GM18519 (cell line): ENCODE measurements around the gene OVAAL.
"Not testable (repeated sequence)": the region's sequence is repeated elsewhere in the genome, so short reads cannot be mapped to it uniquely, and the experiment has no call there.

Experiments used
- ATAC-seq: cut with Tn5 transposase; IDR thresholded peaks from one replicate; pipeline ENCODE4 v1.9.1; 2021; ENCODE audit warnings: mild to moderate bottlenecking, moderate library complexity; ENCODE audit not compliant: unreplicated experiment, low FRiP score

The OVAAL gene

DNA sequence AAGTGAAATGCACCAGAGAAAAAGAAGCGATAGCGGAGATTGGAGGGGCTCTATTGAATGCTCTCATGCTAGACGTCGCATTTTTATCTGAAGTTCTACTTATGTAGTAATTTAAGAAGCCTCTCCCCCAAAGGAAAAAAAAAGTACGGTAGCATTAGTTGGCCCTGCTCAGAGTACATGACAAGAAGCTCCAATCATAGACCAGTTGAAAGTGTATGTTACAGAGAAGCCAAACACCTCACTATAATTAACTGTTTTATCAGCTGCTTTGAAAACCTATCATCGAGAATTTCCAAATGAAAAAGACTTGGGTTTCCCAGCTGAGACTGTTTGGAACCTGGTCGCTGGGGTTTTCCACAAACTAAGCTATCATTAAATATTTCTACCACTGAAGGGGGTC lies 19.6 kb upstream of the OVAAL start:
- ATAC-seq, result no peak

DNA sequence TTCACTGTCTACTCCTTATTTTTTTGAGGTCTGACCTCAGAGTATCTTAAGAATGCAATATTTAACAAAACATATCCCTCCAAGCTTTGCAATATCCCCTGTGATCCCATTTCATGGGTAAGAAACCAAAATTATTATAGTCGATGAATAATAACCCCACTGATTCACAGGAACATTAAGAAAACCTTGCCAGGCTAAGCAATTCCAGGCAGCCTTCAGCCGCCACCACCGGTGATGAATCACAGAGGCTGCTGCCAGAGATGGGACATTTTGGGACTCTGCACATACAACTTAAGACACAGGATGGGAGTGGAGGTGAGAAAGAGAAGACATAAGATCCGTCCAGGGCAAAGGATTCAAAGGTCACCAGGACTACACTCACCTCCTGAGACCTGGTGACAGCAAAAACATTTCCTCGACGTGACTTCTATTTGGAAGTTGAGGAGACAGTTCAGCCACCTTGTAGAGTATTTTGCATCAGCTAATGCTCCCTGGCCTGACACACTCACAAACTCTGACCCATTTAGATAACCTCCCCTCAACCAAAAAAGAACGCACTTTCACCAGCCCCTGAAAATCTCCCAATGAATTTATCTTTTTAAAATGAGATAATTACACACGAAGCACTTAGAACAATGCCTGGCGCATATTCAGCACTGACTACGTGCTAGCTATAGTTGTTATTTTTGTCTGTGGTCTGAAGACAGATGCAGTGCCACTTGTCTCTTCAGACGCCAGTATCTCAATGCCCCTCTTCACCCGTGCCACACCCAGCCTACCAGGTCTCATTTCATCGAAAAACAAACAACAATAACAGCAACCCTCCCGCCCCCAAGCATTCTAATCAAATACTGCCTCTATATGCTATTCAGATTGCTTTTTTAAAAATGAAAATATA lies 17.8 kb upstream of the OVAAL start:
- no peak for ATAC-seq

DNA sequence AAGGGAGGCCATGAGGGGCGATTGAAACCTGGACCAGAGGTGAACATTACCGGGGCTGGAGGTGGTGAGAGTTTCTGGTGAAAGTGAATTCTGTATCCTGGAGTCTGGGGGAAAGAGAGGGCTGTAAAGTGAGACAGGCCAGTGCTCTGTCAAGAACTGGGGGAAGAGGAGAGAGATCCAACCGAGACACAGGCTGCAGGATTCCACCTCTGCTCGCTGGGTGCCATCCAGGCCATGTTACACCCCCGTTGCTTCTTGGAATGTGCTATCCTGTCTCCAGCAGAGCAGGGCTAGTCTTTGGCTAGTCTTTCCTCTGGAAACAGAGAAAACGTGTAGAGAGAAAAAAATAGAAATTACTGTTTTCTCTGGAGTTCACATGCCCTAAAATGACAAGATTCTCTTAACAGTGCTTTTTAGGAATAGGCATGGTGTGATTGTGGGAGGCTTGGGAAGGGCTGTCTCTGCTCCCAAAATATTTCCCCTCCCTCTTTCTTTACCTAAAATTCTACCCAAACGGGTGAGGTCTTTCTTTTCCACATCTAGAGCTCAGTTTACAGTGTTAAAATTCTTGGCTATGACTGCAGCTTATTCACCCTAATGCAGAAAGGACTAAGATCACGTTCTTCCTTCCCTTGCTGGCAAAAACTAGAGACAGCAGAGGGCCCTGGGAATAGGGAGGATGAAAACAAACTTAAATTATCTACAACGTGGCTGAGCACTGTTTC lies 16.5 kb upstream of the OVAAL start:
- no peak for ATAC-seq

DNA sequence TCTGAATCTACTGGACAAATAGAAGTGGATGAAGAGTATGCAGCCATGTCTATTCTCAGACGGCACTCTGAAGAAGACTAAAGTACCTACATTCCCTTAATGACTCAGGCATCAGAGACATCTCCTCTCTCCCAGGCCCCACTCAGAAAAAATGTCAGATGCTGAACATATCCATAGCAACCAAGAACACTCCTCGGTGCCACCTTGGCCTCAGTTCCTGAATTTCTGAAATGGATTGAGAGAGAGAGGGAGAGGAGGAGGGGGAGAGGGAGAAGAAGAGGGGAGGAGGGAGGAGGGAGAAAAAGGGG lies 16.0 kb upstream of the OVAAL start:
- ATAC-seq, result no peak

DNA sequence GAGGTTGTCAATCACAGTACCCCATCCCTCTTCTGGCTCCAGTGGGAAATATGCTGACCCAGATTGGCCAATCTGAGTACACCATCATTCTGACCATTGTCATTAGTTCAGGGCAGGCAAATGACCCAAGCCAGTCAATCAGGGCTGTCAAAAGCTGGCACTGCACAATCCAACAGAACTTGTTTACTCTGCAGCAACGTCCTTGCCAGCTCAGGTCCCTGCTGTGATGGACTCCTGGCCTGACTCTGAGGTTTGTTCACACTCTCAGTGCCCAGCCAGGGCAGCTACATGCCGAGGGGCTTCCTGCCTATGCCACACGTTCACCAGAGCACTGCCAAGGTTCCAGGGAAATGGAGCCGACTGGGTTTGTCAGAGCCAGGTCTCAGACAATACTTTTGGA lies 14.7 kb upstream of the OVAAL start:
- no peak for ATAC-seq

DNA sequence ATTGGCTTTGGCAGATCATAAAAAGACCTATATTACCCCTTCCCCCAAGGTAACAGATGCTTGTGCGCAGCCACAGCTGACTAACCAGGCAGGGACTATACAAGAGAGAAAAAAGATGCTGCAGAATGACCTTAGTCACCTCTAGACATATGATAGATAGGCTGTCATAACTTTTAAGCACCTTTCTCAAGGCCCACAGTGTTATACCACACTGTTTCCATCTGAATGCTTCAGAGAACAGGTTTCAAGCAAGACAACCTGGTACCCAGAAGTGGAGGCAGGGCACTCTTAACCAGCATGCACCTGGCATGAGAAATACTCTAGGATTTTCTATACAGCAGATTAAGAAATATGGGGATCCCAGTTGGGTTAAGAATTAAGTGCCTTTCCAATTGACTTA lies 12.8 kb upstream of the OVAAL start:
- ATAC-seq, result no peak

DNA sequence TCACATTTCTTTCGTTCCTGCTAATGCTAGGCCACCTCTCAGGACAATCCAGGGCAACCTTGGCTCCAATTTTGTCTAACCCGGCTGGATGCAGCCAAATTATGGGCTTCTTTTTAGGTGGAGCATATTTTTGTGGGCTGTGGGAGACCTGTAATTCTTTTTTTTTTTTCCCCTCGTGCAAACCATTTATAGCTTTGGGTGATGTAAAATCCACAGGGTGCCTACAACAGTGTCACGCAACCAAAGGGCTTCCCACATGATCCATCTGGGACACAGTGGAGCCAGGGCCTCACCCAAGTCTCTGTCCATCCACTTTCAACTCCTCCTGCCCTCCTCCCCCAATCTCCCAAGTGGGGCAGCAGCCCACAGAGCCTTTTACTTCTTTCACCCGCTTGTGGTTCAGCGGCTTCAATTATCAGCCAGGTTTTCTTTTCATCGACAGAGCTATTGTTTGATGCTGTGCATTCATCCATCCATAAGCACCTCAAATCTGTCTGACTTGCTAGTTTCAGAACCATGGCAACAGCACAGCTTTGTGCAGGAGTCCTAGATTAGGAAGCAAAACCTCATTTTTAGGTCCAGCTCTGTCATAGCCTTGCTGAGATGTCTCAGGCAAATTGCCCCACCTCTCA lies 10.0 kb upstream of the OVAAL start:
- ATAC-seq, result no peak

DNA sequence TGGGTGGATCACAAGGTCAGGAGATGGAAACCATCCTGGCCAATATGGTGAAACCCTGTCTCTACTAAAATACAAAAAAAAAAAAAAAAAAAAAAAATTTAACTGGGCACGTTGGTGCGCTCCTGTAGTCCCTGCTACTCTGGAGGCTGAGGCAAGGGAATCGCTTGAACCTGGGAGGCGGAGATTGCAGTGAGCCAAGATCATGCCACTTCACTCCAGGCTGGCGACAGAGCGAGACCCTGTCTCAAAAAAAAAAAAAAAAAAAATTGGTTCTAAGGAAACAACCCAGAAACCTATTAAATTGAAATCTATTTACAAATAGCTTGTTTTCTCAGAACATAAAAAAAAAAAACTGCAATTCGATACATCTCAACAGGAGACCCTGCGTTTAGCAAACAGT lies 9.0 kb upstream of the OVAAL start:
- ATAC-seq, result not testable (repeated sequence)

DNA sequence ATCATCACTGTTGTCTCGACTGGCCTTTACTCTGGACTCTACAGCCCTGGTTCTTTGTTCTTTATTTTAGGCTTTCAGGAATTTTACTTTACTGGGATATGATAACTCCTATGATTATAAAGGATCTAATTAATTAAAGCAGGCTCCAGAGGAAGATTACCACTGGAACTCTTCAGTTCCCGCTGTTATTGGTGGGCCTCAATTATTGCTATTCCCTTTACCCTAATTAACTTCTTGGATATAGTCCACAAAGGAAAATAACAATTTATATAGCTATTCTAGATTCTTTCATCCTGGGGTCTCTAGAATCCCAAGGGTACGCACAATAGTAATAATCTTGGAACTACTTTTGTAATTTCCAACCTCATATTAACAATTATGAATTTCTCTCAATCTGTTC lies 8.5 kb upstream of the OVAAL start:
- ATAC-seq, result no peak

DNA sequence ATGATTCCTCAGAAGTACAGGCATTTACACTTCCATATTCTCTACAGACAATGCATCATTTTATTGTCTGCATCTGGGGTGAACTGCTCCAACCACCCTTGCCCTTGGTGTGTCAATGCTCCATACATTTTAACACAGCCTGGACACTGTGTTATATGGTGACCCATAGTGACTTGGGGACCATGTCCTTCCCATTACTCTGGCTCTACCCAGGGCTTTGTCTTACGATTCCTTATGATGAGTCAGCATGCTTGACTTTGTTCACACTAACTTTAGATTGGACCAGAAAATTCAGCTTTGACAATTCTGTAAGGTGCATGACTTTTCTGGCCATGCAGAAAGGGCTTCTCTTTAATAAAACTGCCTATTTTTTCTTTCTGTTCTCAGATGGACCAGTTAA lies 6.8 kb upstream of the OVAAL start:
- ATAC-seq, result no peak

DNA sequence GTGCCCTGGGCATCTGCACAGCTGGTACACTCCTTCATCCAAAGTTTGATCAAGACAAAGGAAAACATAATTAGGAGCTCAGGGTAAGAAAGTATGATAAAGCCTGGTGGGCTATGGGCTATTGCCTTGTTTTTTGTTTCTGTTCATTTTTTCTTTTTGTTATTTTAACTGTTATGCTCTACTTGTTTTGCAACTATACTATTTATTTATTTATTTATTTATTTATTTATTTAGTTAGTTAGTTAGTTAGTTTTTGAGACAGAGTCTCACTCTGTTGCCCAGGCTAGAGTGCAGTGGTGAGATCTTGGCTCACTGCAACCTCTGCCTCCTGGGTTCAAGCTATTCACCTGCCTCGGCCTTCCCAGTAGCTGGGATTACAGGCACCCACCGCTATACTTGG lies 5.7 kb upstream of the OVAAL start:
- not testable (repeated sequence) for ATAC-seq

DNA sequence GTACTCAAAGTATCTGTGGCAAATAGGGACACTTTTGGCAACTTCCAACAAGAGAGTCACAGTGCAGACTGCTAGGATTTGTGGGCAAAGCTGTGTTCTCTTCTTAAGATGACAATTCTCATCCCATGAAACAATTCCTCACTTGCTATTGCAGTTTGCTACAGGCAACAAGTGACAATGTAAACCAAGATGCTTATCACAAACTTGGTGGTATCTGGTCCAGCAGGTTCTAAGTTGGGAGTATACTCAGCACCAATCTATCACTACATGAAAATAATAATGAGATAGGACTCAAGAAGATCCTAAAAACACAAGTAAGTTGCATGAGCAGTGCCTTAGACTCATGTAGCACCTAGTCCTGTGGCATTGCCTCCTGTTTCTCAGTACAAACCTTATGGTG lies 3.4 kb upstream of the OVAAL start:
- ATAC-seq, result no peak

DNA sequence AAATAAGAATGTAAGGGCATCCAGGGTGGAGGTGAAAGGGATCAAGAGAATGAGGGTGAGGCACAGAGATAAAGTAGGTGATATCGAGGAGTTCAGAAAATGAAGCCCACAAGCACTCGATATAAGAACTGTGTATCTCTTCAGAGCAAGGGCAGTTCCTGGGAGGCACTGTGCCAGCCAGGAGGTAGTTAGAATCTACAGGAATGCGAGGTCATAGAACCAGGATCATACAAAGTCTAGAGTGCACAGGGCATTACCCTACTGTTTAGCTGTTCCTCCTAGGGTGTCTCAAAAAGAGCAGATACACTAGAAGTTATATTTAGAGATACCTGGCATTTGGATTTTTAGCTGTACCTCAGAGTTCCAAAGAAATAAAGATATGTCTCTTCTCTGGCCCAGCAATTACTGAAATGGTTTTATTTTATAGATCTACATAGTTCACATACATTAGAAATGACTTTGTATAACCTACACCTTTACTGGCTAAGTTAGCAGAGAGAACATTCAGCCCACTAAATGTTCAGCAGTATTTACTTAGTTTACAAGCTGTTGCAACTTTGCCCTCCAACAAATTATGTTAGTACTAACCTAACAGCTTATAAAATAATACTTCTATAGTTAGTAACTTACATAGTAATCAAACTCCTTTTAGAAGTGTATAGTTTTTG lies 1.6 kb downstream of the OVAAL start:
- no peak for ATAC-seq

DNA sequence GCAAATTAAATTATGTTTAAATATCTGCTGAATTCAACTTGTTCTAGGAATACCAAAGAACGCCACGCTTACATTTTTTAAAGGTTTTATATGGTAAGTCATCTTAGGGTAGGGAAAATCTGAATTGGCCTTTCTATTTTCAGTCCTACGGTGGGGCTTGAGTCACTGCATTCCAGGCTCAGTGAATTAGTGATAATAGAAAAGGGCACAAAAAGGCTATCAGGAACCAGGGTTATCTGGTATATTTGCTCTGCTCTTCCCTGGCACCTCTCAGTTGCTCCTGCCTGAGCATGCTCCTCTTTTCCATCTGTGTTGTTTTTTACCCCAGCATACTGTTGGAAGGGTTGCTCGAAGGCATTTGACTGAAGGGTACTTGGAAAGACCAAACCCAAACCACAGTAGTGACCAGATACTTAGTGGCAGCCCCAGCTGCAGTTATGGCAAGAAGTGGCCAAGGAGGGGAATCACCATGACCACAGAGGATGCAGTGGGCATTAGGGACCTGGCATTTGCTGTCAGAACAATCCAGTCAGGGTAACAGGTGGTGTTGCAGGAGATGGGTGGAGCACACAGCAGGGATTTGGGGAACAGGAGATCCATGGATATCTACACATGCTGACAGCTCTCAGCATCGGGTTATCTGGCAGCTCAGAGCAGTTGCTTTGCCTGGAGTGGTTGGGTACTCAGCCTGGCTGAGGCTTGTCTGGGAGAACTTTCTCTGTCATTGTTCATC lies 2.3 kb downstream of the OVAAL start:
- ATAC-seq, result no peak

DNA sequence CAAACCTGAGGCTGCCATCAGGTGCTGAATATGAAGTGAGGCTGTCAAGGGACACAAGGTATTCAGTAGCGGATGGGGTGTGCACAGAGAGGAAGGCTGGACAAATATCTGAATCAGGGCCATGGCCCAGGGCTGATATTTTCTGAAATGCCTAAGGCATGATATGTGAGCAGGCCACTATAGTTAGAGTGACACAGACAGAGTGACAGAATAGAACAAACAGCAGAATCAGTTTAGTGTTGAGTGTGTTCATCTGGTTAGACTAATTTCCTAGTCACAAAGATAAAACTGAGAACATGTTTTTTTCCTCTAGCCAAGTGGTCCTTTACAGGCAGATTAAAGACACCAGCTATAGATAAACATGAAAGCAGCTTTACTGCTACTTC lies 3.9 kb downstream of the OVAAL start:
- no peak for ATAC-seq

DNA sequence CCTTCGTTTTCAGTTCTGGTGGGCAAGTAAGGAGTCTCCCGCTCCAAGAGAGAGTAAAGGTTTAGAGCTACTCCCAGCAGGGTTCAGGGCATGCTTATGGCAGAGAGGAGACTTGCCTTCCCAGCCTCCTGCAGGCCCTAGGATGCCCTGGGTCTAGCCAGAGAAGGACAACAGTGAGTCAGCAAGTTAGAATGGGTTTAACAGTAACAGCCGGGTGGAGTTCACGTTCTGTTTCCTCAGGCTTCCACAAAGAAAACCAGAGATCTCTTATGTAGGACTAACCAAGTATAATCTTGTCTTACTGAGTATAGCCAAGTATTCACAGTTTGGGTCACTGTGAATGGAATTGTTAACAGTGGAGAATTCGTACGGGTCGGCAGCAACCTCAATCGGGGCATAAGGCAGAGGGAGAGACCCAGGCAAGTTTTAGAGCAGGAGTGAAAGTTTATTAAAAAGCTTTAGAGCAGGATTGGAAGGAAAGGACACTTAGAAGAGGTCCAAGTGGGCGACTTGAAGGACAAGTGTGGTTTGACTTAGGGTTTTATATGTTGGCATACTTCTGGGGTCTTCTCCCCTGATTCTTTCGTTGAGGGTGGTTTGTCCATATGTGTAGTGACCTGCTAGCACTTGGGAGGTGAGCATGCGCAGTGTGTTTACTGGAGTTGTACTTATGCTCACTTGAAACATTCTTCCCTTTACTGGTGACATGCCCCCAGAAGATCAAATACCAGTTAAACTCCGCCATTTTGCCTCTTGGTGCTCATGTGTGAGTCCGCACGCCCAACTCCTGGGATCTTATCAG lies 4.5 kb downstream of the OVAAL start:
- ATAC-seq, result no peak

DNA sequence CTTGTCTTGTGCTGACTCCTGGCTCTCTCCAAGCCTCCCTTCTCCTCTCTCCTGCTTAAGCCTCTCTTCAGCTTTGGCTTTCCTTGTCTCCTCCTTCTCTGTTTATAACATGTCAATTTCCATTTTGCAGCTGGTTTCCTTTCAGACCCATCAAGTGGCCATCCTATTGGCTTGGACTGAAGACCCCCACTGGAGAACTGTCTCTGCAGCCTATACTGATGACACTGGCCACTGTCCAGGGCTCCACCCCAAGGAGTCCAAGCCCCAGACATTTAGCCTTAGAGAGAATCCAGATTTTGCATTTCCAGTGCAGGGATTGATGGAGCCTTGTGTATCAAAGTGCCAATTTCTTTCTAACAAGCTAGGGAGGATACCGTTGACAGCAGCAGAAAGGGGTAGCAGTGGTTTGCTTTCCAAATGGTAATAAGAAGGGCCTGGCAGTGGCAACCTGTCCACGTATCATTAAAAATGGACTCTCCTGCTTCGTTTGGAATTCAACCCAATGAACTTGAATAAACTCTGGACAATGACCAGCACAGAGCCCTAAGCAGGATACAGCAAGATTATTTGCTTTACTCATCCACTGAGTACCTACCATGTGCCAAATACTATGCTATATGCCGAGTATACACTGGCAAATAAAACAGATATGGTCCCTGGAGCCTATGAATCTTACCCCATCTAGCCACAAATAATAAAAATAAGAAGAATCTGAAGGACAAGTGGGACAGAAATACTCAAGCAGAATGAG lies 6.5 kb downstream of the OVAAL start:
- ATAC-seq, result no peak

DNA sequence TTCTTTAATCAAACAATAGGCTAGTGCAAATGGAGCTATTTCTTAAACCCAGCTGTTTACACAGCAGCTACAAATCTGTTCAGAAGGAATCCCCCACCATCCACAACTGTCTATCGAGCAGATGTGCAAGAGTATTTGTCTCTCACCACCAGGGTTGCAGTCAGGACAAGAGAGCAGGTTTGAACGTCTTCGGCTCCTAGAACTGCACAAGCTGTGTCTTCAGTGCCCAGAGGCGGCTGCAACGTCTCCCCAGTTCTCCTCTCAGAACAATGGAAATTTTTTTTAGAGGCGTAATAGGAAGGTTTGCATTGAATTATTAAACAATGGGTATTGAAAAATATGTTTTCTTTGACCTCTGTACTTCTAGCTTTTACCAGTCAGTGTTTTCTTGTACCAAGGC lies 7.3 kb downstream of the OVAAL start:
- ATAC-seq, result no peak

DNA sequence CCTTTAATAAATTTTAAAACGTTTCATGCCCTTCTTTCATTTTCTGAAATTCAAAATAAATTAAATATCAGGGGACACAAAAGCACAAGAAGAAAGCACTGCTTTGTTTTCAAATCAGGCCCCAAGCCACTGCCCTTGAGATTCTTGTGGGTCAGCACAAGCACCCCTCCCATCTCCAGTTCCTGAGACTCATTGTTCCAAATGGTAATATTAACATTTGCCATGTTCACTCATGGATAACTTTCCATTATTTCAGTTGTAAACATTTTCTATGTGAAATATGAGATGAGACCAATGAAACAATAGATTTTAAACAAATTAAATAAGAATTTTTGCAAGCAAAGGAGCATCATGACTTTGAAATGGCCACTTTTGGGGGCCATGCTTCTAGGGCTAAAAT lies 7.7 kb downstream of the OVAAL start:
- ATAC-seq, result no peak
